ENCODE measurements around the gene CFAP46.
A peak's percentile ranks its signal among the peaks of the same experiment; 100 is the strongest.
"Not testable (repeated sequence)": the region's sequence is repeated elsewhere in the genome, so short reads cannot be mapped to it uniquely, and the experiment has no call there.

CFAP46 gene

GRCh38 chr10:132847856-132848255 lies 94.5 kb downstream of the CFAP46 start:
- Histone ChIP-seq H3K4me3 (peak overlapping the region; percentile 20), H3K9ac (no peak overlapping the region), H3K36me3 (no peaks in the 10 kb centered on the region), H3K27ac (peak overlapping the region; percentile 55), H4K20me1 (no peaks in the 10 kb centered on the region), H3K4me2 (peak overlapping the region; percentile 91), H3K4me1 (peaks cover 66% of the 10 kb centered on the region), H3K9me3 (peaks cover 6% of the 10 kb centered on the region), H3K27me3 (no peaks in the 10 kb centered on the region)
- TF ChIP-seq Cebpa-rat (IDR thresholded peaks at IDR 0.05), result no peak

- Histone ChIP-seq H4K20me1 (no peaks in the 10 kb centered on the region), H3K36me3 (no peaks in the 10 kb centered on the region), H3K4me3 (0 out of 2 replicates have a peak overlapping the region, but pooled peaks have one; percentile 20), H3K4me1 (peaks cover 66% of the 10 kb centered on the region), H3K27me3 (no peaks in the 10 kb centered on the region), H3K9me3 (peaks cover 10% of the 10 kb centered on the region), H3K27ac (peak overlapping the region; percentile 55), H3K9ac (no peak overlapping the region), H3K4me2 (peak overlapping the region; percentile 91)
- TF ChIP-seq Cebpa-rat (IDR thresholded peaks at IDR 0.05), result no peak
Observed at GRCh38 chr10:132847416-132847777, 95.0 kb downstream of the CFAP46 start.

DNA sequence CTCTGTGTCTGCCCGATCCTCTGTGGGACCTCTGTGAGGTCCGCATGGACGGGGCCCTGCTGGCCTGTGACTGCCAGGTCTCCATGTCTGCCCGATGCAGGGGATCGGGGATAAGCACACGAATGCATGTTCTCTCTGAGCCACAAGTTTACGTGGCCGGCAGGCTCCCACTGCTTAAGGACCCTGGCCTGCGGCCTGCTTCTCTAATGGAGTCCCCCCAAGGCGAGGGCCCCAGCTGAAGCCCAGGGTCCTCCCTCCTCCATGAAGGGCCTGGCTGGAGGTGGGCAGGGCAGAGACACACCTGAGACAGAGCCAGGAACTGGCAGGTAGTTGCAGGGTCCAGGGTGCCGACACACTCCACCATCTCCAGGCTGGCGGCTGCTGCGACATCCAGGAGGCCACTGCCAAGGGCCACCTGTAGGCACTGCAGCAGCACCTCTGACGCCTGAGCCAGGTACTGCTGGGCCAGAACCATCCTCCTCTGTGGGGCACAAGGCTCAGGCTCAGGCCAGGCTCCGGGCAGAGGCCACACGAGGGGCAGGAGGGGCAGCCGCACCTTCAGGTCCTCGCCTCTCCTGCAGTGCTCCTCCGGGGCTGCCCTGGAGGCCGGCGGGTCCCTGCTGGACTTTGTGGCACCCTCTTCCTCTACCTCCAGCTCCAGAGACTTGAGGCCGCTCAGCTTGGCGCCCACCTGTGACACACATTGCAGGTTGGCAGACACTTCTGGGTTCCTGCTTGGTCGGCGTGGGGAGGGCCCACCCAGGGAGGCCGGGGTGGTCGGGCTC lies 95.5 kb downstream of the CFAP46 start:
- Histone ChIP-seq H3K4me1 (peaks cover 66% of the 10 kb centered on the region), H3K4me2 (peak overlapping the region; percentile 91), H3K9ac (0 out of 2 replicates have a peak overlapping the region, but pooled peaks have one; percentile 32), H3K9me3 (peaks cover 16% of the 10 kb centered on the region), H3K27me3 (no peaks in the 10 kb centered on the region), H3K27ac (peak overlapping the region; percentile 55), H4K20me1 (no peaks in the 10 kb centered on the region), H3K4me3 (no peak overlapping the region), H3K36me3 (no peaks in the 10 kb centered on the region)
- no peak for TF ChIP-seq Cebpa-rat (IDR thresholded peaks at IDR 0.05)

DNA sequence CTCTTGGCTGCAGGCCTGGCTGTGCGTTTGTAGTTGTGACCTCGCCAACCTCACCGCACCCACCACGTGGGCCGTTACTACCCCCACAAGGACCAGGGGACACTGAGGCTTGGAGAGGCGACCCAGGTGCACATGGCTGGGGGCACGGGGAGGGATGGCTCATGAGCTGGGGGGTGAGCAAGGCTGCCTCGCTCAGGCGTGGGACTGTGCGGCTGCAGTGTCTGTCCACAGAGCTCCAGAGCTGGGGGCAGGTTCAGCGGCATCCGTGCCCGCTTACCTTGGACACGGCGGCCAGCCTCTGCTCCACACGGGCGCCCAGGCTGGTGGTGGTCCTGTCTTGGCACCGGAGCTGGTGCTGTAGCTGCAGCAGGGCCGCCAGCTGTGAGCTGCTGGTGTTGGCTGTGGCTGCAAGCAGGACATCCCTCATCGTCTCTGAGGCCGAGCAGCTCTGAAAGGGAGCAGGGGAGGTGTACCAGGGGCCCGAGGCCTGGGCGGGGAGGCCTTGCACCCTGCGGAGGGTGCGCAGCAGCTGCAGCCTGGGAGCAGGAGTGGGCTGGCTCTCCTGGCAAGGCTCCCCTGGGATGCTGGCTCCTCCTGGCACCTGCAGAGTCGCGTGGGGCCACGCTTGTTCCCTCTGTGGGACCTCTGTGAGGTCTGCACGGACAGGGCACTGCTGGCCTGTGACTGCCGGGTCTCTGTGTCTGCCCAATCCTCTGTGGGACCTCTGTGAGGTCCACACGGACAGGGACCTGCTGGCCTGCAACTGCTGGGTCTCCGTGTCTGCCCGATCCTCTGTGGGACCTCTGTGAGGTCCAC lies 96.4 kb downstream of the CFAP46 start:
- TF ChIP-seq Cebpa-rat (IDR thresholded peaks at IDR 0.05), result no peak

DNA sequence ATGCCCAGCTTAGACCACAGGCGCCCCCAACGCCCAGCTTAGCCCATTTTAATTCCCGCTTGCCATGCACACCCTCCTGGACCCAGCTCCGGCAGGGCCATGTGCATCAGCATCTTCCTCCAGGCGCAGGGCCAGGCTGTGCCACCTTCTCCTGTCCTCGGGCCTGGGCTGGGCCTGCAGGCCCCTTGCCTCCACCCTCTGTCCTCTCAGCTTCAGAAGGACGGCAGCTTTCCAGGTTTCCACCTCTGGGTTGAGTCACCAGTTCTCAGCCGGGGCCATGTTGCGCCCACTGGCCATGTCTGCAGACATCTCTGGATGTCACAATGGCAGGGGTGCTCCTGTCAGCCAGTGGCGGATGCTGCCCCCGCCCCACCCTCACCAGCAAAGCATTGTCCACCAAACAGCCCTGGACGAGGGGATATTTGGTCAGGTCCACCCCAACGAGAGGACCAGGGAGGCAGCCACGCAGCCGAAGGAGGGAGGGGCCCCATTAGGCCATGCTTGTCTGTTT lies 97.3 kb downstream of the CFAP46 start:
- peaks cover 21% of the 10 kb centered on the region for H3K9me3 ChIP-seq
- H3K4me3 ChIP-seq, result no peak overlapping the region
- TF ChIP-seq Cebpa-rat (IDR thresholded peaks at IDR 0.05), result no peak
- H3K4me1 ChIP-seq, result peaks cover 51% of the 10 kb centered on the region
- no peak overlapping the region for H3K9ac ChIP-seq
- H4K20me1 ChIP-seq, result no peaks in the 10 kb centered on the region
- H3K27ac ChIP-seq, result no peak overlapping the region
- H3K36me3 ChIP-seq, result no peaks in the 10 kb centered on the region
- H3K4me2 ChIP-seq, result no peak overlapping the region
- no peaks in the 10 kb centered on the region for H3K27me3 ChIP-seq

More for the DNA sequence above, 96.4 kb downstream of the CFAP46 start:
- H3K36me3 ChIP-seq, result no peaks in the 10 kb centered on the region
- no peak overlapping the region for H3K4me3 ChIP-seq
- no peaks in the 10 kb centered on the region for H3K27me3 ChIP-seq
- H3K9me3 ChIP-seq, result peaks cover 21% of the 10 kb centered on the region
- 0 out of 2 replicates have a peak overlapping the region, but pooled peaks have one; percentile 55 for H3K27ac ChIP-seq
- no peaks in the 10 kb centered on the region for H4K20me1 ChIP-seq
- peak overlapping the region; percentile 91 for H3K4me2 ChIP-seq
- peaks cover 59% of the 10 kb centered on the region for H3K4me1 ChIP-seq
- H3K9ac ChIP-seq, result 0 out of 2 replicates have a peak overlapping the region, but pooled peaks have one; percentile 32

DNA sequence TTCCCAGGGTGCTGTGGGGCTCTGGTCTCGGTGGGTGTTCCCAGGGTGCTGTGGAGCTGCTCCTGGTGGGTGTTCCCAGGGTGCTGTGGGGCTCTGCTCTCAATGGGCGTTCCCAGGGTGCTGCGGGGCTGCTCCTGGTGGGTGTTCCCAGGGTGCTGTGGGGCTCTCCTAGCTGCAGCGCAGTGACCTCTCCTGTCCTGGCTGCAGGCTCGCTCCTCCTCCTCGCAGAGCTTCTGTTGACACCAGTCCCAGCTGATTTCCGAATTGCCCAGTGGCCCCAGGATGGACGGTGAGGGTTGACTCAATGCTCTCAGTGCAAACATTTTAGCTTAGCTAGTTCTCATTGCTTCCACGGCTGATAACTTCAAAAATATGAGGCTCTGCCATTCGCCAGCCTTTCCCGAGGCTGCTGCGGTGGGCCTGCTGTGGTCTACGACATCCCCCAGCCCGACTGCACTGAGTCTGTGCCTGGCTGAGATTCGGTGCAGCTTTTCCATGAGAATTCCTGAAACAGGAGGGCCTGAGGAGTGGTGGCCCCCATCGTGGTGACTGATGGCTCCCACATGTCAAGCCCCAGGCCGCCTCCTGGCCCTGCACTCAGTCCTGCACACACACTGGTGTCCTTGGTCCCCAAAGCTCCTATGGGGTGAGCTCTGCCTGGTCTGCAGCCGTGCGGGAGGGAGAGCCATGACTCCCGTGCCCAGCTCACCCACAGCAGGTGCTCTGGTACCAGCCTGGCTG lies 98.1 kb downstream of the CFAP46 start:
- Histone ChIP-seq H3K4me2 (no peak overlapping the region), H3K27me3 (no peaks in the 10 kb centered on the region), H3K9ac (no peak overlapping the region), H3K27ac (no peak overlapping the region), H3K4me3 (no peak overlapping the region), H3K36me3 (no peaks in the 10 kb centered on the region), H3K4me1 (peaks cover 51% of the 10 kb centered on the region), H3K9me3 (peaks cover 21% of the 10 kb centered on the region), H4K20me1 (no peaks in the 10 kb centered on the region)
- TF ChIP-seq Cebpa-rat (IDR thresholded peaks at IDR 0.05), result no peak

GRCh38 chr10:132843276-132843675 lies 99.1 kb downstream of the CFAP46 start:
- H3K4me3 ChIP-seq, H3K27me3 ChIP-seq, H3K36me3 ChIP-seq, H4K20me1 ChIP-seq, H3K4me2 ChIP-seq, H3K9ac ChIP-seq, H3K27ac ChIP-seq: not testable (repeated sequence)
- peaks cover 21% of the 10 kb centered on the region for H3K9me3 ChIP-seq
- peaks cover 51% of the 10 kb centered on the region for H3K4me1 ChIP-seq

GRCh38 chr10:132842397-132842796 lies 100.0 kb downstream of the CFAP46 start:
- H3K4me3 ChIP-seq, result no peak overlapping the region
- H4K20me1 ChIP-seq, result no peaks in the 10 kb centered on the region
- no peaks in the 10 kb centered on the region for H3K27me3 ChIP-seq
- no peak overlapping the region for H3K9ac ChIP-seq
- TF ChIP-seq Cebpa-rat (IDR thresholded peaks at IDR 0.05), result no peak
- H3K4me1 ChIP-seq, result peaks cover 51% of the 10 kb centered on the region
- peaks cover 21% of the 10 kb centered on the region for H3K9me3 ChIP-seq
- no peak overlapping the region for H3K27ac ChIP-seq
- no peak overlapping the region for H3K4me2 ChIP-seq
- H3K36me3 ChIP-seq, result no peaks in the 10 kb centered on the region

GRCh38 chr10:132841615-132841975 lies 100.8 kb downstream of the CFAP46 start:
- no peak overlapping the region for H3K4me3 ChIP-seq
- H3K27ac ChIP-seq, result no peak overlapping the region
- H4K20me1 ChIP-seq, result no peaks in the 10 kb centered on the region
- peaks cover 51% of the 10 kb centered on the region for H3K4me1 ChIP-seq
- no peaks in the 10 kb centered on the region for H3K27me3 ChIP-seq
- H3K9ac ChIP-seq, result no peak overlapping the region
- H3K9me3 ChIP-seq, result peaks cover 21% of the 10 kb centered on the region
- H3K36me3 ChIP-seq, result no peaks in the 10 kb centered on the region
- H3K4me2 ChIP-seq, result no peak overlapping the region
- TF ChIP-seq Cebpa-rat (IDR thresholded peaks at IDR 0.05), result no peak
